GM21360 (cell line): Measurements from ENCODE around the gene SH3BP4.

Experiments
- ATAC-seq: cut with Tn5 transposase; IDR thresholded peaks from one replicate; pipeline ENCODE4 v1.9.1; 2021; ENCODE audit warnings: mild to moderate bottlenecking, moderate library complexity; ENCODE audit not compliant: unreplicated experiment

Gene SH3BP4

DNA sequence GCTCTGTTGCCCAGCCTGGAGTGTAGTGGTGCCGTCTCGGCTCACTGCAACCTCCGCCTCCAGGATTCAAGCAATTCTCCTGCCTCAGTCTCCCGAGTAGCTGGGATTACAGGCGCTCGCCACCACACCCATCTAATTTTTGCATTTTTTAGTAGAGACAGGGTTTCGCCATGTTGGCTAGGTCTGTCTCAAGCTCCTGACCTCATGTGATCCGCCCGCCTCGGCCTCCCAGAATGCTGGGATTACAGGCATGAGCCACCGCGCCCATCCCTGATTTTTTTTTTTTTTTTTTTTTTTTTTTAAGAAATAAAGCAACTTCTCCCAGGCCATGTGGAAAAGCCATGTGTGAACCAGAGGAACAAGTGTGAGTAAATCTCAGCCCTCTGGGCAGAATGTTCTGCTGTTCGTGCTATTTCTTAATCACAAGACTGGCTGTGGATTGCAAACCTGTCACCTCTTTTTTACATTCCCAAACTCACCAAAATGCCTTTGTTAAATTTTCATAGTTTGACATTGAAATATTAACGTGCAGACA lies 6.4 kb upstream of the SH3BP4 start:
- ATAC-seq = no peak

DNA sequence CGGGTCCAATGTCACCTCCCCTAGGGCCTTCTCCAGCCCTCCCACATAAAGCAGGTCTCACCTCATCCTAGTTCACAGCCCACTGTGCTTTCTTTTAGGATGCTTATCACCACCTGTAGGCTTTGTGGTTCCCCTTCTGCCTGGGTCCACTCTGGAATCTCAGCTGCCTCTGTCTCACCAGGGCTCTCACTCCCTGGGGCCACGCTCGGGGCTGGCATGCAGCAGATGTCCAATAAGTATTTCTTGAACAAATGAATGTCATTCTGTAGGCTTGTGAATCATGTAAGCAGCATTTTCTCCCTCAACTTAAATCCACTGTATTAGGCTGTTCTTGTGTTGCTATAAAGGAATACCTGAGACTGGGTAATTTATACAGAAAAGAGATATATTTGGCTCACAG lies 4.3 kb upstream of the SH3BP4 start:
- ATAC-seq = no peak

DNA sequence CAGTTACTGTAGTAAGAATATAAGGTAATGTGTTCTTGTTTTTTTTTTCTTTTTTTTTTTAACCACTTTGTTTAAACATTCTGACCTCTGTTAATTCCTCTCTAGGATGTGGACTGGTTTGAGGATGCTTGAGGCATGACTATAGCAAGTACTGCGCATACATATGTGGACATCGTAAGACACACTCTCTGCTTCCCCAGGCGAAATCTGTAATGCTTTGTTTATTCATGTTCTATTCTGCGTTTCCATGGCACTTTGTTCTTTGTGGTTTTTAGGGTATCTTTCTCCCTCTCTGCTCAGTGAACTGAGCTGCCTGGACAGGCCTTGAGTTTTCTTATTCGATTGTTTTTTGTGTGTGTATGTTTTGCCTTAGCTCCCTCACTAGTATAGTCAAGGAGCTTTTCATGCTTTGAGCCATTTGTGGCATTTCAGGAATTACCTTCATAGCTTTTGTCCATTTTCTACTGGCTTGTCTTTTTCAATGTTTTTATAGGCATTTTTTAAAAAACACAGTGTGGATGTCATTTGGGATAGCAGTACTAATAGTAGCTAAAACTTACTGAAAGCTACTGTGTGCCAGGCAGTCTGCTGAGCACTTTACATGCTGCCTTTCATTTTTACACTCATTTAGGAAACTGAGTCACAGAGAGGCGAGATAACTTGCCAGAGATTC lies 1.9 kb upstream of the SH3BP4 start:
- no peak for ATAC-seq

GRCh38 chr2:234950435-234950729 lies 1.4 kb upstream of the SH3BP4 start:
- no peak for ATAC-seq

DNA sequence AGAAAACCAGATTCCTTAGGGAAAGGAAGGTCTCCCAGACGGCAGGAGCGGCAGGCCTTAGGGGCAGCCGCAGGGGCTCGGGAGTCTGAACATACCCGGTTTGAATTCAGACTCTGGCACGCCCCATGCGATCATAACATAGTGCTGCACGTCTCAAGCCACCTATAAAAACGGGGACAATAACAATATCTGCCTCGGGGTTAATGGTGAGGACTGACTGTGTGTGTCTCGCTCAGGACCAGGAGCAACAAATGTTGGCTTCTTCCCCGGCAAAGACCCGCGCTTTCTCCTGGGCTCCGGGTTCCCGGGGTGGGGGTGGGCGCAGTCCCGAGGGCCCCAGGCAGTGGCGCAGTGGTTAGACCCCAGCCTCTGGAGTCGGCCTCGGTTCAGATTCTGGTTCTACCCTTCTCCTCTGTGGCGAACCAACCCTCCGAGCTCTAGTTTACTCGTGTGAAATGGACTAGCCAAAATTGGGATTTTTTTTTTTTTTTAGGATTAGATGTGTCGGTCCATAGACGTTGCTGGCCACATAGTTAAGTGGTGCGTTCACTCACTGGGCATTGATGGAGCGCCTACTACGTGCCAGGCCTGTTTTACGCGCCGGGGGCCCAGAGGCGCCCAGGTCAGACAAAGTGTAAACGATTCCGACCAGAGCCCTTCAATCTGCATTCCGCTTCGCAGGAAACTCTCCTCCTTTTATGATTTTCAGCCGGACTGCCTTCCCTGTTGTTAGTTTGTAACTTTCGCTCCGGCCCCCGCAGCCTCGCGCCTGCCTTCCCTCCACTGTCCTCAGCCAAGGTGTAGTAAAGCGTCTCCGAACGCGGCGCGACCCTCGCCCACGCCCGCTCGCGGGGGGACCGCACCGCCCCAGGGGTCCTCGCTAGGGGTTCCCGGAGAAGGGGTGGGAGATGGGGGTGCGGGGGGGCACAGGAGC lies 820 bp upstream of the SH3BP4 start:
- ATAC-seq = no peak

GRCh38 chr2:234952270-234953115 lies 676 bp downstream of the SH3BP4 start:
- ATAC-seq = no peak

DNA sequence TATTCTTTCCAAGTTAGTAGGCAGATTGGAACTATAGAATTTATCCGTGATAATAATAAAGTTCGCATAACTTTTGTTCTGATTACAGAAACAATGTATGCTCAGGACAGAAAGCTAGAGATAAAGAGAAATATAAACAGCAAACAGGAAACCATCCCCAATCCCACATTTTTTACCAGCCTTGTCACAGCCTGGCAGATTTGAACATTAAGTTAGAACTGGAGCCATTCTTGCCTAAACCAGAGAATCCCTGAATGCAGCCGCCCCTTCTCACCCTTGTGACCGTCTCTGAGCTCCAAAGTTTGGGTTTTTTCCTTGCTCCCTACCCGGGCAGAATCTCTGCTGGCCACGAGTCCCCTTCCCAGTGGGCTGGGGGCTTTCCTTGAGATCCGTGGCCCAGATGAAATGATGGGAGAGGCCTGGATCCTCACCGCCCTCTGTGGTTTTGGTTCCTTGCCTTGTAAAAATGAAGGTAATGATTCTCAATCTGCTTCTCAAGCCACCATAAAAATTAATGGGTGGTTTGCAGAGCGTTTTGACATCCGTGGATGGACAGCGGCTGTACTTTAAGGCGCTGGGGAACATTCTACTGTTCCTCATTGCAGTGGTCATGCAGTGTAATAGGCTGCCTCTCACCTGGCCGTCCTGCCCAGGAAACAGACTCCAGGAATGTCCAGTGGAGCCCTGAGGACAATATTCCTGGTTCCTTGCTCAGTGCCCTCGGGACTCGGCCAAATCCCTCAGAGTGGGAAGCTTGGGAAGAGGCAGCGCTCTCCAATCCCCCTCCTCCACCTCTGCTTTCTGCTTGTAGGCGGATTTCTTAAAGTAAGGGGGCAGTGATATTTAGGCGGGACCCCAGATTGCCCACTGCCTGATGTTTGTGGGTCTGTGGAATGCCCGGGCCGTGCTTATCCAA lies 1.6 kb downstream of the SH3BP4 start:
- no peak for ATAC-seq

DNA sequence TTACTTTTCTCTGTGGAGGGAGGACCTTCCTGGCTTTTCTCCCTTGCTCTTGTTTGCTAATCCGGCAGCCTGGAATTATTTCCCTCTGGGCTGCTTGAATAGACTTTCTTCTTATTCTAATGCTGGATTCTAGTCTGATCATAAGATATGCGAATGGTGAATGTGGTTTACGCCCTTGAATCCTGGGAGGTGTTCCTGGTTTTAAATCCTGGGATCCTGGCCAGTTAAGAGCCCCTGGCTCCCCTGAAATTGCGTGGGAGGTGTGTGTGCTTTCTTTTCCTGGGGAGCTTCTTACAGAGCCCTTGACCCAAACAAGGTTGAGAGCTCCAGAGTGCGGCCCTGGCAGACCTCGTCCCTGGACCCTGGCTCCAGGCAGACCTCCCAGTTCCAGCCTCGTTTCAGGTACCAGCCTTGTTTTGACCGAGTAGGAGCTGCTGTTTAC lies 2.8 kb downstream of the SH3BP4 start:
- ATAC-seq = no peak

DNA sequence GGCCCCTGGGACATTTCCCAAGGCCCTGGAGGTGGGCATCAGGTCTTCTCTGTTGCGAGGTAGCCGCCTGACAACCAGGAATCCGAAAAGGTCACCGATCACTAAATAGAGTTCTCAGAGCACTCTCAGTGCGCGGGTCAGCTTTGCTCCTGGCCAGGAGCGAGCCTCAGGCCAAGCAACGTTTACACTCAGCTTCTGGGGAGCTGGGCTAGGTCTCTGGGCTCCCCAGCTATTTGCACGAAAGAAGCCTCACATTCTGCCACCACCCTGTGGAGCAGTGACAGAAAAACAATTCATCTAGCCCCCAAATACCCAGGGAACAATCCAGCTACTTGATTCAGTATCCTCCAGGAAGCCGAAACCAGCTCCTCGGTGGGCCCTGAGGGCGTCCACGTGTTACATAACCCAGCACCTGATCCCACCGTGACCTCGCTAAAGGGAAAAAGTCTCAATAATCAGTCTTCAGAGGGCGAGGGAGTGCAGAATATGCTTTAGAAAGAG lies 3.3 kb downstream of the SH3BP4 start:
- no peak for ATAC-seq

- ATAC-seq = no peak
Observed at GRCh38 chr2:234955971-234956509, 4.2 kb downstream of the SH3BP4 start.

GRCh38 chr2:234957834-234958135 lies 6.0 kb downstream of the SH3BP4 start:
- ATAC-seq = no peak

DNA sequence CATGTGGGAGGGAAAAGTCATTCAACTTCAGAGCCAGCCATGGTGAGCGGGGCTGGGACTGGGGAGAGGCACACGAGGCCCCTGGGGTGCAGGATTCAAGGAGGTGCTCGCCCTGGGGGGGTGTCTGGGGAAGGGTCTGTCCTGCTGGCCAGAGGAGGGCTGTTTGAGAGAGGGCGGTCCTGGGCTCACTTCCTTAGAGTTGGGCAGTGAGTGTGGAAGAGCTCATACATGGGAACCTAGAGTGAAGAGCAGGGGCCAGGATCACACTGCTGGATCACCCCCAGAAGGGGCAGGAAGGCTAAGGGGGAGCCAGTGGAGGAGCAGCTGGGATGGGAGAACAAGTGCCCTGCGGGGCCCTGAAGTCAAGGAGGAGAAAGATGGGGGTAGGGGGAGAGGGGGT lies 6.5 kb downstream of the SH3BP4 start:
- ATAC-seq = no peak

DNA sequence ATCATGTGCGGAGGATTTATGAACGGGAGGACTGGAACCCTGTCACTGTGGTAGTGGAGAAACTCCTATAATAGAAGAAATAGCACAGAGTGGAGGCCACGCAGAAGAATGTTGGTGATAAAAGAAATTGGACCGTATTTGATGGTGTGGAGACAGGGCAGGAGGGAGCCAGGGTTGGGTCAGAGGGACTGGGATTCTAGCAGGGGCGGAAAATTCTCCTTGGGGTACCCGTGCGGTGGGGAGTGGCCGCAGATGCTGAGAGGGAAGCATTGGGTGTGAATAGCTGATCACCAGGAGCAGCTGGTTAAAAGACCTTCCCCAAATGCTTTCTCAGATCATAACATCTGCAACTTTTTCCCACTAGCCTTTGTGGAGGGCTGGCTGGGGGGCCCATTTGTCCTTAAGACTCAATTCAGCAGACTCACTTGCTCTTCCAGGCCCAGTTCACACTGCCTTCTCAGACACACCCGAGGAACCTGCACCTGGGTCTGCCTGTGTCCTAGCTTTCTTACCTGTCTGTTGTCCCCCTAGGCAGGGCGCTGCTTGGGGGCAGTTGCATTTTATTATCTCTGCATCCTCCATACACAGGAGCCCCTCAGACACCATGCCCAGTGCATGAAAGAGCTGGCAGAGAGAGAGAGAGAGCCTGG lies 7.1 kb downstream of the SH3BP4 start:
- ATAC-seq = no peak

- ATAC-seq = no peak
Observed at GRCh38 chr2:234960175-234961088, 8.6 kb downstream of the SH3BP4 start.

DNA sequence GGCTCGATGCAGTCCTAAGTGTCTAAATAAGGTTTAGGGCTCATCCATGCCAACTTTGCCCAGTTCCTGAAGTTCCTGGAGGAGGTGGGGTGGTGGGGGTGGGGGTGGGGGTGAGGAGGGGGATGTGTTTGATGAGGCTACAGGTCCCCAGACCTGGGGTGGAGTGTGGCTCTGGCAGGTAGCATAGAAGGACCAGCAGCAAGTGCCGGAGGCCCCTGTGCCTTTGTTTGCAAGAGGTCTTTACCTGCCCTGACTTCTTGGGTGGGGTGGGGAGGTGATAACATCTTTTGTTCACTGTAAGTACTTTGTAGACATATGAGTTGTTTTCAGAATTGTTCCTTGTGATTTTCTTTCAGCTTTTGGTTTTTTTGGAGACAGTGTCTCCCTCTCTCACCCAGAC lies 10.0 kb downstream of the SH3BP4 start:
- no peak for ATAC-seq

DNA sequence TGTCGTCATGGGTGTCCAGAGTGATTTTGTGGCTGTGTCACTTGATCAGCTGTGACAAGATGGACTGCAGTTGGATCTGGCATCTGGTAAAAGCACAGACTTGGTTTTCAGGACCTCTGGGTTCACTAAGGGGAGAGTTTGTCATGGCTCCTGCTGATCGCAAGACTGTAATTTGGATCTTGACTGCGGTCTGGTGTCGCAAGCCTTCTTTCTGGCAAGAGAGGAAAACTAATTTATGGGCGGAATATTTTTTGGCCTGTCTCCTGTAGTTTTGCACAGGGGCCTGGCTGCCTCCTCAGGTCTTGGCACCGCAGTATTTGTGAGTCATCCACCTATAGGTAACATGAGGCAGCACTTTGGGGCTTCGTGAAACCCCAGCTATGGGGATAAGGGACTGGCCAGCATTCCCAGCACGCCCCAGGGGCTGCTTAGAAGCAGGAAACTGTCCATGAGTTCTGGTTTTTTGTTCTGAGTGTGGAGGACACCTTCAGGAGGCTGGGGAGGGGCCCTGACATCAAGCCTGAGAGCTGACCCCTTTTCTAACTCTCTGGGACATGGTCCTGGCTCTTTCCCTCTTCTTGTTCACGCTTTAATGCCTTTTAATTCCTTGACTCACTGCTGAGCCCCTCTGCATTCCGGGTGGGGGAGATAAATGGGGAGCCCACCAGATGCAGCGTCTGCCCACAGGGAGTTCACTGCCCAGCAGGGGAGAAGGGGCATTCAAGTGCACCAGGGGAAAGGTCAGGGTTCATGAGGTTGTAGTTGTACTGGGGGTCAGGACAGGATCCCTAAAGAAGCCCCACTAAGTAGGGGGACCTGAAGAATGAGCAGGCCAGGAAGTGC lies 12.2 kb downstream of the SH3BP4 start:
- ATAC-seq = no peak

DNA sequence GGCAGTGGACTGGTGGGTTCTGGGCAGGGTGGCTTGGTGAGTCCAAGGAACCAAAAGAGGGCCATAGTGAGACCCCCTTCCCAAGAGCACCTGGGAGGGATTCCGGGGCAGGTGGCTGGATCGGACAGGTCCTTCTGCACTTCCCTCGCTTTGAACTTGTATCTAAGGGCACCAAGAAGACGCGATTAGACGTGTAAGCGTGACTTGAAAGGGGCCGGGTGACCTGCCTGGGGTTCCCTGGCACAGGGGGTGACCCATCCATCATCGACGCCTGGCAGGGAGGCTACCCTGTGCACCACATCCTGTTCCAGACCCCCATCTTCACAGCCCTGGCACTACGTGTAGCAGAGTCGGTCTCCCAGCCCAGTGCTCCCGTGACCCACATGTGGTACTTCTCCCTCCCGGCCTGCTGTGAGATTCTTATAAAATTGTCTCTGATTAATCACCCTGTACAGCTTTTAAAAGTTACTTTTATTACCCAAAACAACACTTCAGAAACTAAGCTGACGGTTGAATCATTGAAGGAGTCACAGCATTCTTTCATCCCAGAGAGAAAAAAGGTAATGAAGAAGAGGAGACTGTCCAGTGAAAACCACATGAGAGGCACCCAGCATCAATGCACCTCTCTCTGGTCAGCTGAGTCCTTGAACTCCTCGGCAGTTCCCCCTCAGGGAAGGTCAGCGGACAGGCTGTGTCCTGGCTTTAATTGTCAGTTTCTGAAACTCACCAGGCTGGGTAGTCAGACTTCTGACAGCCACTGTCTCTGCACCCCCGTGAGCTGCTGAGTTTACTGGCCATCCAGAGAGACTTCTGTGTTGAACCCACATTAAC lies 13.0 kb downstream of the SH3BP4 start:
- ATAC-seq = no peak
